SHP77 (cell line): ENCODE measurements around the gene BAZ1B.
"Not testable (repeated sequence)": the region's sequence is repeated elsewhere in the genome, so short reads cannot be mapped to it uniquely, and the experiment has no call there.

Experiments used
- DNase-seq, 2 experiments: peaks; one replicate each; lab custom pipeline; 2025; lab: John Stamatoyannopoulos, UW

BAZ1B gene

GRCh38 chr7:73426016-73426415 is 96.1 kb downstream of the BAZ1B start:
- no peak for DNase-seq

DNA sequence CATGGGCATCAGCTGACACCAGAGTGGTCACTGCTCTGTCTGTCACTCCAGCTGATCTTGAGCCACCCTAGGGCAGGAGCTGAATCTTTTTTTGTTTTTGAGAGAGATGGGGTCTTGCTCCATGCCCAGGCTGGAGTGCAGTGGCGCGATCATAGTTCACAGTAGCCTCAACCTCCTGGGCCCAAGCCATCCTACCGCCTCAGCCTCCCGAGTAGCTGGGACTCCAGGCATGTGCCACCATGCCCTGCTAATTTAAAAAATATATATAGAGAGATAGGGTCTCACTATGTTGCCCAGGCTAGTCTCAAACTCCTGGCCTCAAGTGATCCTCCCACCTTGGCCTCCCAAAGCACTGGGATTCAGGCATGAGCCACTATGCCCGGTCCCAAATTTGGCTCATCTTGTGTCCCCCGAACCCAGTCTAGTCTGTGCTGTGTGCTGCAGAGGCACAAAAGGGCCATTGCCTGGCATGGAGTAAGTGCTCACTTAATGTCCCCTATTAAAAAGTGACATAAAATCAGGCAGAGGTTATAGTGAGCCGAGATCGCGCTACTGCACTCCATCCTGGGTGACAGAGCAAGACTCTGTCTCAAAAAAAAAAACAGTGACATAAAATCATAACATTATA is 96.6 kb downstream of the BAZ1B start:
- no peak for DNase-seq

DNA sequence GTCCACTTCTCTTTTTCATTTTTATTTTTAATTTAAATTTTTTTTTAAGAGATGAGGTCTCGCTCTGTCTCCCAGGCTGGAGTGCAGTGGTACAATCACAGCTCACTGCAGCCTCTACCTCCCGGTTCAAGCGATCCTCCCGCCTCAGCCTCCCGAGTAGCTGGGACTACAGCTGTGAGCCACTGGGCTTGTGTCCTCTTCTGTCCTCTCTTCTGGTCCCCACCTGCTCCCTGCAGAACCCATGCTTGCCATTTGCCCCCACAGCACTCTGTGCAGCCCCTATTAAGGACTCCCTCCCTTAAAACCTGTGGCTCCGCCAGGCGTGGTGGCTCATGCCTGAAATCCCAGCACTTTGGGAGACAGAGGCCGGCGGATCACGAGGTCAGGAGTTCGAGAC is 97.6 kb downstream of the BAZ1B start:
- DNase-seq, result no peak

- DNase-seq, result no peak
Measured at GRCh38 chr7:73423519-73424488, 98.3 kb downstream of the BAZ1B start.

GRCh38 chr7:73420610-73421009 is 101.5 kb downstream of the BAZ1B start:
- not testable (repeated sequence) for DNase-seq

DNA sequence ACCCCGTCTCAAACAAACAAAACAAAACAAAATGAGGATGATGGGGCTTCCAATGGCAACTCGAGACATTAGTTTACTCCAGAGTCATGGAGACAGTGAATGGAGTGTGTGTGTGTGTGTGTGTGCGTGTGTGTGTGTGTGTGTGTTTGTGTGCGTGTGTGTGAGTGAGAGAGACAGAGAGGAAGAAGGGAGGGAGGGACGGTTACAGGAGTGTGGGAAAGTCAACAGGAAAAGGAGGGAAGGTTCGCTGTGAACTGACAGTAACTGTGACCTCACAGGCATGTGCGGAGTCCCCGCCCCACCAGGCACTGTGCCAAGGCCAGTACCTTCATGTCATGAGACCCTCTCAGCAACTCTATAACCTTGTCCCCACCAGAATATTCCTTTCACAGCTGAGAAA is 102.1 kb downstream of the BAZ1B start:
- DNase-seq, result peak; percentile 52 to 57

- no peak for DNase-seq
Measured at GRCh38 chr7:73418113-73418703, 103.9 kb downstream of the BAZ1B start.

DNA sequence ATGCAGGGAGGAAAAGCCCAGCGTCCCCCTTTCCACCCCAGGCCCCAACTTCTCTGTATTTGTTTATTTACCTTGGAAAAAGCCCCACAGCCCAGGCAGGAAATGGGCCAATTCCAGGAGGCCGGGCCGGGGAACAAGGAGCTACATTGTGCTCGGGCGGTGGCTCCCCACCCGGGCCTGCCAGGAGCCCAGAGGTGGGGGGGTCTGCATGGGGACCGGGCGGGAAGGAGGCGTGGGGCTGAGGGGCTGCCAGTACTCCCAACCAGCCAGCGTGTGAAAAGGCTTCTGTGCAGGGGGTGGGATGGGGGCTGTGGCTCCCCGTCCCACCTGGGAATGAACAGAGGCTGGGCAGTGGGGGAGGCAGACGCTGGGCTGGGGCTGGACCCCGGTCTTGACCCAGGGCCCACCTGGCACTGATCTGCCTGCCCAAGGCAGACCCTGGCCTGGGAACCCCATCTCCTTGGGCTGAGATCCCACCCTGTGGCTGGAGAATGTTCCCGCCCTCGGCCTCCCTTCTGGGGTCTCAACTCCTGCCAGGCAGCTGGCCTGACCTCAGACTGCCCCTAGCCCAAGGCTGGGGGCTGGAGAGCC is 111.5 kb downstream of the BAZ1B start:
- DNase-seq, result not testable (repeated sequence)

- DNase-seq, result not testable (repeated sequence)
Measured at GRCh38 chr7:73404860-73405259, 117.2 kb downstream of the BAZ1B start.

DNA sequence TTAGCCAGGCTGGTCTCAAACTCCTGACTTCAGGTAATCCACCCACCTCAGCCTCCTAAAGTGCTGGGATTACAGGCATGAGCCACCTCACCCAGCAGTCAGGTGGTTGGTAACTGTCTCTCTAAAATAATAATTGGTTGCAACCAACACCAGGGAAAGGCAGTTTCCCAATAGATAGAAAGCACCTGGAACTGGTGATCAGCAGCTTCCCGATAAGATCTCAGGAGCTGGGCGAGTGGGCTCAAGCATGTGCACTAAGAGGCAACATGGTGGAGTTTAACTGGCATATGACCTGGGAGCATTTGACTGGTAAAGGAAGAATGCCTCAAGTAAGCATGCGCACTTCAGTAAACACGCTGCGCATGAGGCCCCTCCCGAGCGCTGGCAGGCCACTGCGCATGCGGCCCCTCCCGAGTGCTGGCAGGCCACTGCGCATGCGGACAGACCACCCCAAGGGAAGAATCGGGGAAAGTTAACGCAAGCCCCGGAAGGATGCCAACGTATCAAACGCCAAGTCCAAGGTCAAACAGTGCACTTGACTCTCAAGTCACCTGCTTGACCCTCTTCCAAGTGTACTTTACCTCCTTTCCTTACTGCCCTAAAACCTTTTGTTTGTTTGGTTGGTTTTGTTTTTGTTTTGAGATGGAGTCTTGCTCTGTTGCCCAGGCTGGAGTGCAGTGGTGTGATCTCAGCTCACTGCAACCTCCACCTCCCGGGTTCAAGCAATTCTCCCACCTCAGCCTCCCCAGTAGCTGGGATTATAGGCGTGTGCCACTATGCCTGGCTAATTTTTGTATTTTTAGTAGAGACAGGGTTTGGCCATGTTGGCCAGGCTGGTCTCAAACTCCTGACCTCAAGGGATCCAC is 122.7 kb downstream of the BAZ1B start:
- not testable (repeated sequence) for DNase-seq

- DNase-seq, result peak in 1 of 2 experiments; percentile 7
Measured at GRCh38 chr7:73397521-73398281, 124.4 kb downstream of the BAZ1B start.

DNA sequence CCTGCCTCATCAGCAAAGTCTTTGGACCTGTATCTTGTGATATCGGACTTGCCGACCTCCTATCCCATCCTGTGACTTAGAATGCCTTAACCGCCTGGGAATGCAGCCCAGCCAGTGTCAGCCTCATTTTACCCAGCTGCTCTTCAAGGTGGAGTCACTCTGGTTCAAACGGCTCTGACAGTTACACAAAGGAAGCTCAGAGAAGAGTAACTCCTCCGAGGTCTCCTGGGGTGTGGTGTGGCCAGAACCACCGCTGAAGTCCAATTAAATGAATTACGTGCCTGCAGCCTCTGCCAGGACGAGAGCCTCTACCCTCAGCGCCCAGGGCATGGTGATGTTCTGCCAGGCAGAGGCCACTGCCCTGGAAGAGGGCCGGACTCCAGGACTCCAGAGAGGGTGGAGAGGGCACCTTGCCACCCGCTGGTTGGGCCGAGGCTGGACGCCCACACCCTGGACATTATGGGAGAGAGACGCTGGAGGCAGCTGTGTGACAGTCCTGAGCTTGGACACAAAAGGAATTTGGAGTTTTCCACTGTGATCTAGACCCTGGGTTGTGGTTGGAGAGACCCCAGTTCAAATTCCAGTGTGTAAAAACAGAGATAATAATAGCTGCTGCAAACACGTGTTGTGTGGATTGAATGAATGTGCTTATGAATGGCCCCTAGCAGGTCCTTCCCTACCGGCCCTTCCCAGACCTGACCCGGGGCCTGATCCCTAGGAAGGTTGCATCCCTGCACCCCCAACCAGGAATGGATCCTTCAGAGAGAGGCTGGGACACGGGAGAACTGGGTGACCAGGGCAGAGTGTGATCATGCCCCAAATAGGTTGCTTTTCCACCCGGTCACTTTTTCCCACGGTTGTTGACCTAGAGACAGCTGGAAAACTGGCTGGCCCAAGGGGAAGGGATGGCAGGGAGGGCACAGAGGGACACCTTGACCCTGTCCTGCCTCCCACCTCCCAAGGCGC is 126.3 kb downstream of the BAZ1B start:
- DNase-seq, result no peak

- no peak for DNase-seq
Measured at GRCh38 chr7:73394422-73394821, 127.7 kb downstream of the BAZ1B start.

GRCh38 chr7:73391396-73391795 is 130.7 kb downstream of the BAZ1B start:
- no peak for DNase-seq
